HepG2 (cell line): ENCODE data around the gene SPAG6.

ENCODE experiments used
- BRCA1 ChIP-seq: sonication (generic); formaldehyde crosslinking; IDR thresholded peaks from 2 replicates; pipeline ENCODE4 v1.4.0; 2020; ENCODE audit warnings: missing genetic modification reagents
- CTCF ChIP-seq: sonication (generic); formaldehyde crosslinking; IDR thresholded peaks from 2 replicates; pipeline ENCODE4 v1.5.0; 2020; ENCODE audit warnings: mild to moderate bottlenecking, missing genetic modification reagents, moderate library complexity
- IRX3 ChIP-seq: sonication (generic); formaldehyde crosslinking; IDR thresholded peaks from 2 replicates; pipeline ENCODE4 v1.8.1; 2023; ENCODE audit warnings: mild to moderate bottlenecking, low read depth, missing genetic modification reagents, borderline replicate concordance
- THAP8 ChIP-seq: sonication (generic); formaldehyde crosslinking; IDR thresholded peaks from 2 replicates; pipeline ENCODE4 v1.5.1; 2020; ENCODE audit warnings: missing genetic modification reagents, mild to moderate bottlenecking, borderline replicate concordance

- TF ChIP-seq CTCF (CRISPR knock-in tag) (no peak), THAP8 (CRISPR knock-in tag) (no peak), BRCA1 (CRISPR knock-in tag) (no peak), IRX3 (CRISPR knock-in tag) (no peak)
These were observed 114.8 kb downstream of the SPAG6 start for GRCh38 chr10:22460101-22460500.
